ENCODE data around the gene MAMDC4.
"Not testable (repeated sequence)": the region's sequence is repeated elsewhere in the genome, so short reads cannot be mapped to it uniquely, and the experiment has no call there.

The MAMDC4 gene

DNA sequence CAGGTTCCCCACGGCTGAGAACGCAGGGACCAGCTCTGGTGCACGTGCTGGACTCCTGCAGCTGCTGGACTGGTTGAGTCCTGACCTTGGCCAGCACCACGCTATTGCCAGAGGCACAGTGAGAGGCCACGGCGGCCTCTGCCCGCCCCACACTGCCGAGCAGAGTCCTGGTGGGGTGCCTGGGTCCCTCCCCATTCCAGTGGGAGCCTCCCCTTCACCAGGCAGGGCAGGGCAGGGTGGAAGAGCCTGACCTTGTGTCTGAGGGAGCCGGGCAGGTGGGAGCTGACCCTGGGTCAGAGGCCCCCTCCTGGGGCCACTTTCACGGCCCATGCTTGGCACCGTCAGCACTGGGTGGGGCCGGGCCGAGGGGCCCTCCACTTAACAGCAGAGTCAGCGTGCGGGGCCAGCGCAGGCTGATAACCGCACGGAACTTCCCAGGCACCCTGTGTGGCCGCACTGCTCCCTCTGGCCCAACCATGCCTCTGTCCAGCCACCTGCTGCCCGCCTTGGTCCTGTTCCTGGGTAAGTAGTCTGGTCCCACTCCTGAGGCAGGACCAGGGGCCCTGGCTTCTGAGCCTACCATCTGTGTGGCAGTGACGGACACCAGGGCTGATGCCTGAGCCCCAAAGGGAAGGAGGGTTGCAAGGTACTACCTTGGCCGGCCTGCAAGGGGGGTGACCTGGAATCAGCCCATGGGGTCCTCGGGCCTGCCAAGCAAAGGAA is at the start of gene MAMDC4:
Gene MAMDC4, plus strand, starts transcription at position 406 of the 723 bp plus-strand sequence. Its CDS starts 71 bp downstream, at position 477.
- DNase-seq: no peak

DNA sequence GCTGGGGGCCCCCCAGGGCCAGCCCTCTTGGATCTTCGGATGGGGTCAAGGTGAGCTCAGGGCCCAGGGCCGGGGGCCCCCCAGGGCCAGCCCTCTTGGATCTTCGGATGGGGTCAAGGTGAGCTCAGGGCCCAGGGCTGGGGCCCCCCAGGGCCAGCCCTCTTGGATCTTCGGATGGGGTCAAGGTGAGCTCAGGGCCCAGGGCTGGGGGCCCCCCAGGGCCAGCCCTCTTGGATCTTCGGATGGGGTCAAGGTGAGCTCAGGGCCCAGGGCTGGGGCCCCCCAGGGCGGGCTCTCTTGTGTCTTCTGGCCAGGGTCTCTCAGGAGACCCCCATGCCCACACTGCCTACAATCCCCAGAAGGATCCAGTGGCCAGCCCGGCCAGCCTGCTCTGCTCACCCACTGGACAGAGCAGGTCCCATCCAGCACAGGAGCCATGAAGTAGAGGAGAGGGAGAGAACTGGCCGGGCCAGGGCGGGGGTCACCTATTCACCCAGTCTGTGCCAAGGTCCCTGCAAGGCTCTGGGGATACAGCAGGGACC is 49.1 kb upstream of the MAMDC4 start:
- not testable (repeated sequence) for DNase-seq

DNA sequence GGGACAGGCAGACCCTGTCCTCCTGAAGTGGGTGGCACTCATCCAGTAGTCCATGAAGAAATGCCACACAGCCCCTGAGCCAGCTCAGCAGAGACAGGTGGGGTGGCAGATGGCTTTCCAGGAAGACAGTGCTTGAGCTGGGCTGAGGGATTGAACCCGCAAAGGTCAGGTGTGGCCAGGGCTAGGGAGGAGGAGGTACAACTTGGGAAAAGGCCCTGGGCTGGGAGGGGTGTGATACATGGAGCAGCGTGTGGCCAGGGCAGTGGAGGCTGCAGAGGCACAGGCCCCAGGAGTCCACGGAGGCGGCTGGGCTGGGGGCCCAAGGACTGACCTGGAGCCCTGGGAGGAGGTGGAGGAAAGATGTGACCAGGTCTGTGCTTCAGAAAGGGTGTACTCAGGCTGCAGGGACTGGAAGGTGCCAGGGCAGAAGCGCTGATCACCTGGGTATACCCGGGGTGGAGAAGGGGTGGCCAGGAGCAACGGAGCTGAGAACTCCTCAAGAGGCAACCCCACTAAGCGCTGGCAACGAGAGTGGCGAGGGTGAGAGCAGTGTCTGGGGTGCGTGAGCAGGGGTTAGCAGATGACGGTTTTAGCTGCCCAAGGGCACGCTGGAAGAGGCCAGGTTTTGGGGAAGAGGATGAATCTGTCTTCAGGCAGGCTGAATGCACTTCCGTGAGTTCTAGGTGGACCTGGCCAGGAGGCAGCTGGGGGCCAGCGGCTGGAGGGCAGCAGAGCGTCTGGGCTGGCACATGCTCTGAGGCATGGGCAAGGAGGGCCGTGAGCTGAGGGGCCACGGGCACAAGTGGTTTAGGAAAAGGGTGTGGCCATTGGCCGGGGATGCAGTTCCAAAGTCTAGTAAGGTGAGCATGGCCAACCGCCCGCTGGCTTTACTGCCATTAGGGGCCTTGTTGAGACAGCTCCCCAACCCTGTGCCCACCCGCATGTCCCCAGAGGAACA is 48.3 kb upstream of the MAMDC4 start:
- no peak for DNase-seq

DNA sequence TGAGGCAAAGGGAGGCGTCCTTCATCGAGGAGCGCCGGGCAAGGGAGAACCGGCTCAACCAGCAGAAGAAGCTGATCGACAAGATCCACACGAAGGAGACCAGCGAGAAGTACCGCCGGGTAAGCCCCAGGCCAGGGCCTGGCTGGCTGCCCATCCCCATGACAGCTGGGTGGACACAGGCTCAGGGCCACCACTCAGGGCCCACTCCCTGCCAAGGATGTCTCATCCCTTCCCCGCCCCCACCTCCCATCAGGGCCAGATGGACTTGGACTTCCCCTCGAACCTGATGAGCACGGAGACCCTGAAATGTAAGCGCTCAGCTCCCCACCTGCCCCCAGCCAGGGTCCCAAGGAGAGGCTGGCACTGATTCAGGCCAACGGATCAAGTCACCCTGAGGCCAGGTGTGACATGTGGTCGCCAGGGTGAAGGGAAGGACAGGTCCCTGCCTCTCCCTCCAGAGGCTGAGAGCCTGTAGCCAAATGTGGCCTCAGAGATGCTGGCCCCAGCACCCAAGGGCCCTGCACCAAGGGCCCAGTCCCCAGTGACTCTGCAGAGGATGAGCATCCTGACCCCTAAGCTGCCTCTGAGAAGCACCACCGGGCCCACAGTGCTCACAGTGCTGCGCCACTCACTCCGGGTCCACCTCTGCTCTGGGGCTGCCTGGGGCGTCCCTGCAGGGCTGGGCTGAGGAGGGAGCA is 47.5 kb upstream of the MAMDC4 start:
- DNase-seq: no peak

DNA sequence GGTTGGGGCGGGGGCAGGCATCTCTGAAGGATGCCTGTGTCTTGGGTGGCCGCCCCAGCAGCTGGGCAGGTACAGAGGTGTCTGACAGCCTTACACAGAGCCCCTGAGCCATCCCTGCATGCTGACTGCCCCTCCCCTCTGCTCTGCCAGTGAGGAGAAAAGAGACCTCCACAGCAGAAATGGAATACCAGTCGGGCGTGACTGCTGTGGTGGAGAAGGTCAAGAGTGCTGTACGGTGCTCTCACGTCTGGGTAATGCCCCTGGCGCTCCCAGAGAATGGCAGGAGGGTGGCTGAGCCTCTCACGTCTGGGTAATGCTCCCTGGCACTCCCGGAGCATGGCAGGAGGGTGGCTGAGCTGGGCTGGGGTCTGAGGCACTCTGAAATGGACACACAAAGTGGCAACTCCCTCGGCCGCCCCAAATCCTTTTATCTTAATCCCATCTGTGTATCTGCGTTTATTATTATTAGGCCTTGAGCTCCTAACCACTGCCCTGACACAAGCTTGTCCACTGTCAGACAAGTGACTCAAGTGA is 46.9 kb upstream of the MAMDC4 start:
- no peak for DNase-seq

DNA sequence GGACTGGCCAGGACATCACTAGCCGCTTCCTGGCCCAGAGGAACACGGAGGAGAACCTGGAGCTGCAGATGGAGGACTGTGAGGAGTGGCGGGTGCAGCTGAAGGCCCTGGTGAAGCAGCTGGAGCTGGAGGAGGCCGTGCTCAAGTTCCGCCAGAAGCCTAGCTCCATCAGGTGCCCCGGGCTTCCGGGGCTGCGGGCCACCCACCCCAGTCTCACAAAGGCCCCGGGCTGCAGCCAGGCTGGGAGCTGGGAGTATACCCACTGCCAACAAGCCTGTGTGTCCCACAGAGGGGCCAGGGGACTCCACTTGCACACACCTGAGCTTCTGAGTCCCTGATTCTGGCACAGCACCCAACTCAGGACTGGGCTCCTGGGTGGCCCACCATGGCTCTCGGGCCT is 46.1 kb upstream of the MAMDC4 start:
- DNase-seq: no peak

DNA sequence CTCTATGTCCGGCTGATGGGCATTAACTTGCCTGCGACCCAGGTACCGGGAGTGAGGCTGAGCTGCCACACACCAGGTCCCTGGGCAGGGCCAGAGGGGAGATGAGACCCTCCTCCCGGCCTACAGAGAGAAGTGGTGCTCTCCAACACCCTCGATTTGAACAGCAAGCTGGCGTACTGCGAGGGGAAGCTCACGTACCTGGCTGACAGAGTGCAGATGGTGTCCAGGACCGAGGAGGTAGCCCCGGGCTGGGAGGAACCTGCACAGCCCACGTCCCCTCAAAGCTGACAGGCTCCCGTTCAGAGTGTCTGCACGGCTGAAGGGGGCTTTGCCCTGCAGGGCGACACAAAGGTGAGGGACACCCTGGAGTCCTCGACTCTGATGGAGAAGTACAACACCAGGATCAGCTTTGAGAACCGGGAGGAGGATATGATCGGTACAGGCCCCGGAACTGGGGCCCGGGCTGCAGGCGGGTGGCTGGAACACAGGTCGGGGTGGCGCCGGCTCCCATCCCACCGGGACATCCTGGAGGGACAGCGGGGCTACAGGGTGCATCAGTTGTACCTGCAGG is 45.4 kb upstream of the MAMDC4 start:
- DNase-seq: no peak

DNA sequence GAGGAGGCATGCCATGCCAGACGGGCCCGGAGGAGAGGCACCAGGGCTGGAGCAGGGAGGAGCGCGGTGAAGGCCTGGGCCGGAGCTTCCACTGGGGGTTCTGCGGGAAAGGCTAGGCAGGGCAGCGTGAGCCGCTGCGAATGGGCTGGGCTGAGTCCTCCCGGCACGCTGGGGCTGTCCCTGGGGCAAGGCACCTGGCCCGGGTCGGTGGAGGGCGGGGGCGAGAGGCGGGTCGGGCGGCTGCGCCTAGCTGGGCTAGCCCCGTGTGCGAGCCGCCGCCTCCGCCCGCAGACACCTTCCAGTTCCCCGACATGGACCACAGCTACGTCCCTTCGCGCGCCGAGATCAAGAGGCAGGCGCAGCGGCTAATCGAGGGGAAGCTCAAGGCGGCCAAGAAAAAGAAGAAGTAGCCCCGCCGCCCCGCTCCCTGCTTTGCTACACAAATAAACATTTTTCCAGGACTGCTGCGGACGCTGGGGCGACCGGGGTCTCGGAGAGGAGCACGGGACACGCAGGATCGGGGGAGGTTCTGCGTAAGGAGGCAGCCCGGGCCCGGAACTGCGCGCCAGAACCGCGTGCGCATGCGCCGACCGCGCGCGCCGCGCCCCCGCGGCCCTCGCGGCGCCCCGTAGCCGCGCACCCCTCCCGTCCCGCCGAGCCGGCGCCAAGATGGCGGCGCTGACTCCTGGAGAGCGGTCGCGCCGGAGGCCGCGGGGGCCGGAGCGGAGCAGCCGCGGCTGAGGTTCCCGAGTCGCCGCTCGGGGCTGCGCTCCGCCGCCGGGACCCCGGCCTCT is 44.7 kb upstream of the MAMDC4 start, which contains the start of gene RABL6:
Gene RABL6, plus strand, starts transcription at position 668 of the 794 bp plus-strand sequence. CDS start 249 bp downstream, outside the sequence.
- DNase-seq: peak; percentile 67

DNA sequence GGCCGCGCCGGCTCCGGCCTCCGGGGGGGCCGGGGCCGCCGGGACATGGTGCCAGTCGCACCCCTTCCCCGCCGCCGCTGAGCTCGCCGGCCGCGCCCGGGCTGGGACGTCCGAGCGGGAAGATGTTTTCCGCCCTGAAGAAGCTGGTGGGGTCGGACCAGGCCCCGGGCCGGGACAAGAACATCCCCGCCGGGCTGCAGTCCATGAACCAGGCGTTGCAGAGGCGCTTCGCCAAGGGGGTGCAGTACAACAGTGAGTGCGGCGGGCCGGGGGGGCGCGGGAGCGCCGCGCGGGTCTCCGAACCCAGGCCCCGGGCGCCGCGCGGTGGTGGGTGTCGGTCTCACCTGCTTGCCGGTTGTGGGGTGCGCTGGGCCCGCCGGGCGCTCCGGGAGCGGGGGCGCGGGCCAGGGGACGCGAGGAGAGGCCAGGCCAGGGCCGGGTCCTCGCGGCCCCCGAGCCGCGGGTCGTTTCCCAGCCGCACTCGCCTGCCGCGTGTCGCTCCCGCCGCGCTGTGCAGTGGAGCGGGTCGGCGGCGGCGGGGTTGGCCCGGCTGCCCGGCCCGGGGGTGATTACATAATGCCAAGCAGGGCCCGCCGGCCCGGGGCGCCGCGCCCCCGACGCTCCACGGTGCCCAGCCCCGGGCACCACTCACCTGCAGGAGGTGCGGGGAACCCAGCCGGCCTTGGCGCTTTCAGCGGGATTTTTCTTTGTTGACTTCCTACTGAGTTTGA is 43.9 kb upstream of the MAMDC4 start:
- no peak for DNase-seq

DNA sequence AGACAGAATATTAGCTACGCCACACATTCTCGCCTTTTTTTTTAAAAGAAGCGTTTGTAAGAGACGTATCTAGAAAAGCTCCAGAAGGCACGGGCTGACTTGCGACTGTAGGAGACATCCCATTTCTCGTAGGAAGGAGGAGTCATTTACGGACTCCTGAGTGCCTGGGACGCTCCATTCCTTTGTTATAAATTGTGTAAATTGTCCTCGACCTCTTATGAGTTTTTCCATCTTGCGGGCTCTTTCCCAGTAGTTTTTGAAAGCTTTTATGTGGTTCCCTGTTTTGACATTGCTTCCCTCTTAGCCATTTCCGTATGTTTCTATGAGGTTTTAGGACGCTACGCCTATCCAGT is 43.4 kb upstream of the MAMDC4 start:
- no peak for DNase-seq

DNA sequence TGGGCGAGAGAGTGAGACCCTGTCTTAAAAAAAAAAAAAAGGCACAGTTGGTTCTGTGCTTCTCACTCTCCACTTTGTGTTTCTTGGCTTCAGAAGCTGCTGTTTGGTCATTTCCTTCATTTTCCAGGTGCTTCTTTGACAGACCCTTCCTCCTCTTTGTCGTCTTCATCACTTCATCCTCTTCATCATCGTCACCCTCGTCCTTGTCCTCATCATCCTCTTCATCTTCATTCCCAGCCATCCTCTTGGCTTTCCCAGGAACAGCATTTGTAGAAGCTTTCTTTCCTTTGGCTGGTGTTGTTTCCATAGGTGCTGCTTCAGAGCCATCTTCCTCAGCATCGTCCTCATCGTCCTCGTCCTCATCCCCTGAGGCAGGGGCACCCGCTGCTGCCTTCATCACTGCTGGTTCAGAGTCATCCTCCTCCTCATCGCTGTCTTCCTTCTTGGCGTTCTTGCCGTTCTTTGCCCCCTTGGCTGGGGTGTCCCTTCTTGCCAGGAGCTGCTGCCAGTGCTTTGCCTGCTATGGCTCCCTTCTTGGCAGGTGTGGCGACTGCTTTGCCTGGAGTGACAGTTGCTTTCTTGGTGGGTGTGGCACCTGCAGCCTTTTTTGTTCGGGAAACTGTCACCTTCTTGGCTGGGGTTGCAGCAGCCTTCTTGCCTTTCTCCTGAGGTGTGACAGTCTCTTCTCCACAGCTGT is 37.3 kb upstream of the MAMDC4 start:
- no peak for DNase-seq

DNA sequence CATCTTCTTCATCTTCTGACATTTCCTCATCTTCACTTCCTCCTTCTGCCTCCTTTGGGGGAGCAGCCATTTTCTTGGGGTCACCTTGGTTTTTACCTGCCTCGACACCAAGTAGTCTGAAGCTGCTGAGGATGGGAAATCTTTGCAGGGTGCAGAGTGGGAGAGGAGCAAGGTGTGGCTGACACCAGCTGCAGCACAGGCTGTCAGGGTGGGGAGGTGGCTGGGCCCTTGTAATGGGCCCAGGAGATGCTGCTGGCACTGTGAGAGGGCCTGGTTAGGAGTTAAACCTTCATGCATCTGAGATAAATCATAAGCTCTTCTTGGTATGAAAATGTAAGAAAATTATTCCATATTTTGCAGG is 36.7 kb upstream of the MAMDC4 start:
- DNase-seq: no peak

DNA sequence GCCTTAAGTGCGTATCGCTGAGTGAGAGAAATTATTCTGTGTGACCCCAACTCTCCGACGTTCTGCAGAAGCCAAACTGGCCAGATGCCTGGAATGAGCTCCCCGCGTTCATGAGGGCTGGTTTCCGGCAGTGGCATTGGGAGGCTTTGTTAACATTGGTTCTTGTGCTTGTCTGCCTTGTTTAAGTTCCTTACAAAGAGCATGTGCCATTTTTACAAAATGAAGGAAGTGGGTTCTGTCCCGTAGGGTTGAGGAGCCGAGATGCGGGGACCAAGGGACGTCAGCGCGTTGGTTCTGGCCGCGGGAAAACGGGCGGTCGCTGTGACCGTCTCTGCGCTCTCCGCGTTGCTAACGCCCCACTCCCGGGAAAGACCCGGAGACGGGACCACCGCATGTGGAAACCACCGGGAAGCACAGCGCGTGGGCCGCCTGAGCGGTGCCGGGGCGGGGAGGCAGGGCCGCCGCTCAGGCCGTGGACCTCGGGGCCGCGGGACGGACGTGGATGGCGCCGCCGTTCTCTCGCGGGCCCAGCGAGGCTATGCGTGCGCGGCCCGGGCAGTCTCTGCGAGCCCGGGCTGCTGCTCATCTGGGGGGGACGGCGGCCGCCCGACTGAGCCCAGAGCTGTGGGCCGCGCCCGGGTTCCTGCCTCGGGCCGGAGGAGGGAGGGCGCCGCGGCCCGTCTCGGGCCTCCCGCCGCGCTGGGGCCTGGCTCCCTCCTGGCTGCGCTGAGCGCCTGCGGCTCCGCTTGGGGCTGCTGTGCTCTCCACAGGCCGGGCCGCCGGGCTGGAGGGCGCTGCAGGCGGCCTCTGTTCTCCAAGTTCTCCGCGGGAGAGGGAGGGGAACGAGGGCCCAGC is 30.9 kb upstream of the MAMDC4 start:
- peak; percentile 25 for DNase-seq

DNA sequence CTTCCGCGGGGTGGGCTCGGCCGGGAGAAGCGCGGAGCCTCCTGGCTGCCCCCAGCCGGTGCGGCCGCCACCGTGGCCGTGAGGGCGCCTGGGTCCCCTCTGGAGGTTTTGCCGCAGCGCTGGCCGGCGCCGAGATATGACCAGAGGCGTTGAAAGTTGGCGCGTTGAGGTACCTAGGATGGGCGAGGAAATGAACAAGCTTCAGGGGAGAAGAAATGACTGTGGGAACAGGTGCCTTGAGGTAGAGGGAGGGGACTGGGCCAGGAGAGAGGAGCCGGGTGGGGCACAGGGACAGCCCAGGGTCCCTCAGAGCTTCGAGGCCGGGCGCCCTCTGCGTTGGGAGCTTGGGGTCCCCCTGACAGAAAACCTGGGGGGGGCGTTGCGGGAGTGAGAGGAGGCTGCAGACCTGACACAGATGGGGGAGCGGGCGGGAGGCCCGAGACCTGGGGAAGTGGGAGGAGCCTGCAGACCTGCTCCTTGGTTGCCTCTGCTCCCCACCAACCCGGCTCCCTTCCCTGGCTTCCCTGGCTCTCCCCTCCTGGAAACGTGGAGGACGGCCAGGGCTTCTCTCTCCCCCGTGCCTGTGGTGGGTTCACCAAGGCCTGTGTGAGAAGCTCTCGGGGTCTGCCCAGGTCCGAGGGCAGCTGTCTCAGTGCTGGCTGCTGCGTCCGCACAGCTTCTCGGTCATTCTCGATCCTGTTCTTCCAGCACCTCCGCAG is 30.2 kb upstream of the MAMDC4 start:
- no peak for DNase-seq

DNA sequence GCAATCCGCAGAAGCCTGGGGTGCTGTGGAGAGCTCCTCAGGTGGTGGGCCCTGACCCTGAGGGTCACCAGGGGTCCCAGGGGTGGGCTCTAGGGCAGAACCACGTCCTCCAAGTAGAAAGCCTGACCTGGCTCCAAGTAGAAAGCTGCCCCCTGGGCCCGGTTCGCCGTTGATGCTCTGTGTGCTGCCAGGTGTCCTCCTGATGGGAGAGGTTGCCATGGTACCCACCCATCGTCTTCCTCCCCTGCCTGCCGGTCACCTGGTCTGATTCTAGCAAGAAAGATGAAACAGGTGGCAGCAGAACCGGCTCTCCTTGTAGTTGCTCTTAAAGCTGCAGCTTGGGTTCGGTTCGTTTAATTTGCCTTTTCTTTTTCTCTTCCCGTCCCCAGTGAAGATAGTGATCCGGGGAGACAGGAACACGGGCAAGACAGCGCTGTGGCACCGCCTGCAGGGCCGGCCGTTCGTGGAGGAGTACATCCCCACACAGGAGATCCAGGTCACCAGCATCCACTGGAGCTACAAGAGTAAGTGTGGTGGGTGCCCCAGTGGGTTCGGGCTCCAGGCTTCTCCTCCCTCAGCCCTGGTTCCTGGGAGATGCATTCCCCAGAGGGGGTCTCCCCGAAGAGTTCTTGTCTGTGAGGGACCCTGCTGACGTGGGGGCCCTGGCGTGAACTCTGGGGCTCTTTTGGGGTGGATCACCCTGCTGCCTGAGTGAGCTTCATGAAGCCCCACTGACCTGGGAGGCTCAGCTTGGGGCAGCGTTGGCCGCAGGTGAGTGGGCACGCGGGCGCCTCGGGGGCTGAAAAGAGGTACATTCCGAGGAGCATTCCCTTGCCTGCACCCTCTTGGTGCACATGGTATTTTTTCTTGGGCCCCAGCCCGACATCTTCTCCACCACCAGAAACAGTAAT is 28.8 kb upstream of the MAMDC4 start:
- DNase-seq: no peak

DNA sequence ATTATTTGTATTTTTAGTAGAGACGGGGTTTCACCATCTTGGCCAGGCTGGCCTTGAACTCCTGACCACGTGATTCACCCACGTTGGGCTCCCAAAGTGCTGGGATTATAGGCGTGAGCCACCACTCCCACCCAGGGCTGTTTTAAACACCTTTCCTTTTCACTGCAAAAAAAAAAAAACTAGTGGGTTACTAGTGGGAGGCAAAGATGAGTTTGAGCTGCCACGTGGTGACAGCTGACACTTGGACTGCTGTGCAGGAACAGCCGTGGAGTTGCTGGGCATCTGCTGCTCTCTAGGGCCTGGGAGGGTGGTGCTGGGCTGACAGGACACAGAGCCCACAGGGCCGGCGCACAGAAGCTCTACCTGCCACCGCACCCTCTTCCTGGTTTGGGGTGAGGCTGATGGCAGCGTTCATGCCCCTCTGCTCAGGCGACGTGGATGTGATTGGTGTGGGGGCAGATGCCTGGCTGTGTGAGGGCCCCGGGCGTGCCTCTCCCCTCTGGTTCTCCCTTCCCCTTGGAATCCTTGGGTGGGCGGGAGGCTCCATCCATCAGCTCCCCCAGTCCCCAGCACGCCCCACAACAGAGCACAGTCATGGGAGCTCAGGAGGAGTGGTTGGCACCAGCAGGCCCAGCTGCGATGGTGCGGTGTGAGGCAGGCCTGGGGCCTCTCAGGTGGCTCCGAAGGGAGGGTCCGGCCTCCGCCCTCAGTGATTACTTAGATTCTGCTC is 27.5 kb upstream of the MAMDC4 start:
- DNase-seq: no peak

Measured in fibroblast of upper back skin (primary cell).